GM12878 (cell line): ENCODE data around the gene NUAK2. TPM values are rescaled to one million over a fixed set of nuclear protein-coding genes. Genes with fewer than 3 reads are reported as not detected.

Source experiments
- ATAC-seq: fragments of 200-7000 bp; cut with Tn5 transposase; 3 replicates; pipeline ENCODE4 v1.9.1; 2020; ENCODE audit warnings: mild to moderate bottlenecking, moderate library complexity
- BruUV-seq: library from RNA; stranded (reverse); fragments of 400-500 nt; replicated peaks from 2 replicates; lab custom pipeline; 2021; lab: Mats Ljungman, UMichigan
- CTCF ChIA-PET: fragments of 300-600 bp; sonication (Branson Sonifier 250); formaldehyde crosslinking; extraction: SDS; loops from one replicate; lab custom pipeline; 2021; ENCODE audit warnings: inconsistent platforms; lab: Yijun Ruan, JAX
- POLR2A ChIA-PET: fragments of 350-600 bp; formaldehyde crosslinking; extraction: SDS; loops from one replicate; lab custom pipeline; 2021; ENCODE audit warnings: inconsistent platforms; lab: Charles Lee
- RAD21 ChIA-PET: fragments of 300-600 bp; sonication (Branson Sonifier 250); formaldehyde crosslinking; loops from one replicate; lab custom pipeline; 2023; ENCODE audit warnings: antibody characterized with exemption; ENCODE audit not compliant: unreplicated experiment; lab: Charles Lee
- SMC1A ChIA-PET: fragments of 300-600 bp; sonication (Branson Sonifier 250); formaldehyde crosslinking; loops from one replicate; lab custom pipeline; 2023; ENCODE audit not compliant: unreplicated experiment, uncharacterized antibody; lab: Charles Lee
- DNase-seq: peaks from one replicate; pipeline ENCODE4 v3.0.0-alpha.2; 2011; ENCODE audit warnings: low read depth, low spot score
- FAIRE-seq: peaks from 3 replicates; lab custom pipeline; 2011; peaks lifted over from hg19 to GRCh38; lab: Jason Lieb, UNC
- H2AFZ ChIP-seq: 2 replicates; pipeline ENCODE4 v1.6.0; 2011; ENCODE audit warnings: low read depth, low read length, control low read depth; ENCODE audit not compliant: control insufficient read depth
- H3K27ac ChIP-seq: 2 replicates; pipeline ENCODE4 v1.5.1; 2011; ENCODE audit warnings: control low read depth; ENCODE audit not compliant: control insufficient read depth, insufficient read depth
- H3K27me3 ChIP-seq, 2 experiments: replicated peaks in 1 of 2; 2 replicates each; pipeline versions ENCODE4 v1.6.0 to v1.6.1; 2011; ENCODE audit warnings: low read length in 1 of 2; ENCODE audit not compliant: control insufficient read depth in 2 of 2, insufficient read depth in 2 of 2
- H3K36me3 ChIP-seq, 2 experiments: 2 replicates each; pipeline ENCODE4 v1.5.1; 2011; ENCODE audit warnings: low read length in 1 of 2; ENCODE audit not compliant: control insufficient read depth in 2 of 2, insufficient read depth in 2 of 2
- H3K4me1 ChIP-seq: 2 replicates; pipeline ENCODE4 v1.6.1; 2011; ENCODE audit warnings: mild to moderate bottlenecking, low read length, moderate library complexity, mixed read lengths; ENCODE audit not compliant: control insufficient read depth, insufficient read depth
- H3K4me2 ChIP-seq: 2 replicates; pipeline ENCODE4 v1.6.0; 2011; ENCODE audit warnings: control low read depth; ENCODE audit not compliant: control insufficient read depth, insufficient read depth
- H3K4me3 ChIP-seq: fragments of 200-600 bp; sonication (generic); 2 replicates; pipeline ENCODE4 v1.5.1; 2016
- H3K79me2 ChIP-seq: 2 replicates; pipeline ENCODE4 v1.6.0; 2011; ENCODE audit warnings: low read length; ENCODE audit not compliant: control insufficient read depth, insufficient read depth
- H3K9ac ChIP-seq: 2 replicates; pipeline ENCODE4 v1.8.0; 2011; ENCODE audit warnings: low read length, control low read depth, mixed read lengths; ENCODE audit not compliant: control insufficient read depth, insufficient read depth
- H3K9me3 ChIP-seq: replicated peaks from 3 replicates; pipeline ENCODE4 v1.5.1; 2011; ENCODE audit warnings: mild to moderate bottlenecking, low read length; ENCODE audit not compliant: control insufficient read depth, insufficient read depth
- H4K20me1 ChIP-seq: 2 replicates; pipeline ENCODE4 v1.6.0; 2011; ENCODE audit not compliant: control insufficient read depth, insufficient read depth
- BCL11A ChIP-seq: IDR thresholded peaks from 2 replicates; pipeline ENCODE4 v1.6.1; 2011; ENCODE audit warnings: low read depth, low read length
- BCLAF1 ChIP-seq: fragments of 450-650 bp; IDR thresholded peaks from 2 replicates; pipeline ENCODE4 v1.6.1; 2017; ENCODE audit warnings: antibody characterized with exemption, mild to moderate bottlenecking, moderate library complexity
- CHD2 ChIP-seq: IDR thresholded peaks from 2 replicates; pipeline ENCODE4 v1.6.1; 2011; ENCODE audit warnings: low read depth, low read length, improper control_type of control experiment, borderline replicate concordance
- E4F1 ChIP-seq: fragments of 450-650 bp; IDR thresholded peaks from 2 replicates; pipeline ENCODE4 v1.6.1; 2018; ENCODE audit warnings: borderline replicate concordance, mild to moderate bottlenecking; ENCODE audit not compliant: partially characterized antibody
- ETV6 ChIP-seq, 2 experiments: fragments of 450-650 bp in 1 of 2; IDR thresholded peaks in 1 of 2; conservative IDR thresholded peaks in 1 of 2; 2 replicates each; pipeline ENCODE4 v1.6.1; 2014; ENCODE audit warnings: antibody characterized with exemption in 1 of 2, borderline replicate concordance in 1 of 2, low read depth in 1 of 2, mild to moderate bottlenecking in 1 of 2, moderate library complexity in 1 of 2
- GATAD2B ChIP-seq: fragments of 450-650 bp; conservative IDR thresholded peaks from 2 replicates; pipeline ENCODE4 v1.6.1; 2017; ENCODE audit warnings: low read depth, mild to moderate bottlenecking, moderate library complexity
- MXI1 ChIP-seq: fragments of 150-350 bp; IDR thresholded peaks from 2 replicates; pipeline ENCODE4 v1.6.1; 2011; ENCODE audit warnings: low read depth, mild to moderate bottlenecking, inconsistent platforms, low read length, improper control_type of control experiment
- NR2C2 ChIP-seq: IDR thresholded peaks from 2 replicates; pipeline ENCODE4 v1.6.1; 2011; ENCODE audit warnings: borderline replicate concordance, low read depth; ENCODE audit not compliant: control insufficient read depth, insufficient read length
- REST ChIP-seq: IDR thresholded peaks from 2 replicates; pipeline ENCODE4 v1.6.1; 2012; ENCODE audit warnings: mild to moderate bottlenecking, low read depth, low read length
- ZBTB33 ChIP-seq: fragments of 450-650 bp; IDR thresholded peaks from 2 replicates; pipeline ENCODE4 v1.6.1; 2017; ENCODE audit warnings: mild to moderate bottlenecking
- WGBS: methylation state at CpG from one replicate; pipeline ENCODE4 v1.1.6; 2016; ENCODE audit warnings: low lambda C conversion rate; ENCODE audit not compliant: insufficient replicate concordance, insufficient coverage; ENCODE audit errors: missing lambda C conversion rate; 5-methylcytosine and 5-hydroxymethylcytosine counted together
- in situ Hi-C: fragments of 300-500 bp; cut with MboI; formaldehyde crosslinking; loops from 9 replicates; pipeline ENCODE4 v1.14.3; 2018; ENCODE audit warnings: mixed read lengths
- intact Hi-C: fragments of 100-400 bp; cut with micrococcal nuclease; formaldehyde crosslinking; loops from one replicate; pipeline ENCODE4 v1.14.2; 2022; ENCODE audit not compliant: unreplicated experiment
- polyA plus RNA-seq, 11 experiments: library from polyadenylated mRNA; depleted of rRNA in 4 of 11; unstranded in 6 of 11; stranded (reverse) in 5 of 11; fragments of >200 nt; fragmentation: Nextera tagmentation in 4 of 11; fragmentation: Illumina TruSeq in 1 of 11; extraction: Ambion mirVana in 4 of 11; extraction: Trizol in 1 of 11; gene quantifications; 1 replicate in 1 of 11; 2 replicates in 10 of 11; pipeline versions ENCODE4 v1.2.1 to v1.2.3, GENCODE V29; 2011 to 2016; ENCODE audit warnings: inconsistent platforms in 2 of 11, missing spikeins in 2 of 11, low read depth in 1 of 11
- total RNA-seq, 4 experiments: library from RNA; depleted of rRNA in 3 of 4; stranded (reverse); fragments of >200 nt in 3 of 4; fragmentation: Illumina TruSeq in 1 of 4; extraction: Trizol in 1 of 4; gene quantifications; 2 replicates each; pipeline versions ENCODE4 v1.2.1 to v1.2.3, GENCODE V29; 2013 to 2021

NUAK2 gene
- total and polyA plus RNA-seq, 10 of the 15 experiments (the other 5 are each of a cell fraction or from before 2014, with no cell fraction given), result 0.27 to 3.0 (median 1.2) TPM

- in situ Hi-C loops, result no loop called here
- TF ChIP-seq BCL11A, result no peak
- TF ChIP-seq MXI1, result no peak
- no peak for TF ChIP-seq NR2C2
- no peak for TF ChIP-seq REST
- no peak for TF ChIP-seq ZBTB33
- TF ChIP-seq E4F1, result no peak
- TF ChIP-seq GATAD2B, result no peak
- no peak for TF ChIP-seq CHD2
- no peak for TF ChIP-seq BCLAF1
- TF ChIP-seq ETV6 (conservative IDR thresholded peaks at IDR 0.05 in 1 of 2, IDR thresholded peaks at IDR 0.05 in 1 of 2; ENCODE audit: borderline replicate concordance in 1 of 2, low read depth in 1 of 2), result no peak
These were observed 15.9 kb upstream of the NUAK2 start for GRCh38 chr1:205337481-205337880.

More at GRCh38 chr1:205337481-205337880, 15.9 kb upstream of the NUAK2 start:
- DNase-seq (no peak), ATAC-seq (no peak), FAIRE-seq (no peak)
- Histone ChIP-seq H3K79me2 (no peaks in the 10 kb centered on the region), H3K27ac (no peak overlapping the region), H4K20me1 (no peaks in the 10 kb centered on the region; the same call in 1 of the 2 replicates), H3K27me3 (peaks cover 5 to 19% of the 10 kb centered on the region in 2 experiments), H3K9me3 (no peaks in the 10 kb centered on the region), H3K4me2 (no peak overlapping the region), H3K4me3 (no peak overlapping the region), H3K9ac (no peak overlapping the region), H3K4me1 (peaks cover 6% of the 10 kb centered on the region; the same call in 1 of the 2 replicates), H2AFZ (no peak overlapping the region), H3K36me3 (no peaks in the 10 kb centered on the region)
- RAD21 ChIA-PET, result interaction anchor here (0.9 to 3.6 kb wide), 11 partner anchors 11 to 187 kb away, joined by 3 to 23 read pairs (median 6); partner anchors contain the start of gene NUAK2
- BruUV-seq, result no TSS peak
- SMC1A ChIA-PET, result interaction anchor here (0.9 to 35.1 kb wide), 11 partner anchors 10 to 187 kb away, joined by 3 to 1445 read pairs (median 4); no protein-coding TSS in a partner anchor
- intact Hi-C loops, result loop anchor here (5.0 to 10.0 kb wide), 4 partner anchors 100 to 363 kb away; partner anchors contain the start of gene CDK18
- POLR2A ChIA-PET, result no interaction called here
- CTCF ChIA-PET, result interaction anchor here (0.9 to 59.5 kb wide), 17 partner anchors 12 to 320 kb away, joined by 3 to 2333 read pairs (median 13); partner anchors contain the start of genes KLHDC8A and NUAK2
- WGBS, result 49% methylated on average over 7 of the region's 7 CpGs
